HCT116 (cell line): ENCODE data around the gene SPATS2L.

Experiments used
- CTCF ChIP-seq, 3 experiments: fragments of 200-600 bp in 1 of 3; sonication (generic) in 1 of 3; IDR thresholded peaks in 2 of 3; conservative IDR thresholded peaks in 1 of 3; 2 replicates each; pipeline ENCODE4 v1.5.1; 2012 to 2017; ENCODE audit warnings: low read depth in 2 of 3, low read length in 2 of 3, antibody characterized with exemption in 1 of 3, borderline replicate concordance in 1 of 3, control low read depth in 1 of 3, mild to moderate bottlenecking in 1 of 3, mixed read lengths in 1 of 3, mixed run types in 1 of 3, moderate library complexity in 1 of 3; ENCODE audit not compliant: insufficient read depth in 1 of 3
- POLR2AphosphoS5 ChIP-seq: IDR thresholded peaks from 2 replicates; pipeline ENCODE4 v1.6.1; 2011; ENCODE audit warnings: mild to moderate bottlenecking, low read depth, low read length, moderate library complexity
- RAD21 ChIP-seq: IDR thresholded peaks from 2 replicates; pipeline ENCODE4 v1.6.1; 2012; ENCODE audit warnings: low read depth, mild to moderate bottlenecking
- ZFX ChIP-seq: fragments of 450-650 bp; IDR thresholded peaks from 2 replicates; pipeline ENCODE4 v1.6.1; 2017

- TF ChIP-seq POLR2AphosphoS5, result no peak
- TF ChIP-seq CTCF (IDR thresholded peaks at IDR 0.05 in 2 of 3, conservative IDR thresholded peaks at IDR 0.05 in 1 of 3; ENCODE audit: borderline replicate concordance in 1 of 3, insufficient read depth in 1 of 3, low read depth in 2 of 3, low read length in 2 of 3), result no peak
- TF ChIP-seq RAD21, result no peak
- TF ChIP-seq ZFX, result no peak
Observed at GRCh38 chr2:200322607-200323006, 16.1 kb downstream of the SPATS2L start.
